ENCODE data around the gene DGKB.

GRCh38 chr7:14666304-14666703 is 236.2 kb downstream of the DGKB start:
- no peak for TF ChIP-seq CTCF (IDR thresholded peaks at IDR 0.05)
- no peak for TF ChIP-seq POLR2A (IDR thresholded peaks at IDR 0.05)
- TF ChIP-seq POLR2AphosphoS5 (IDR thresholded peaks at IDR 0.05) = no peak
- no peak for TF ChIP-seq EP300 (IDR thresholded peaks at IDR 0.05)

Data from sigmoid colon (tissue), 4 donors.